SHP77 treated with DMSO at 0.1 percent for 48 hours (cell line): Measurements from ENCODE around the gene ASB13.
A peak's percentile ranks its signal among the peaks of the same experiment; 100 is the strongest.

ENCODE experiments used
- DNase-seq: peaks from one replicate; lab custom pipeline; 2025; lab: John Stamatoyannopoulos, UW

ASB13 gene

GRCh38 chr10:5666008-5666840 is at the start of gene ASB13:
Gene ASB13 (minus strand): TSS chr10:5666595. CDS start chr10:5666551, 44 bp downstream.
- DNase-seq: no peak

GRCh38 chr10:5711642-5712041 is 45.2 kb upstream of the ASB13 start:
- DNase-seq: no peak

GRCh38 chr10:5710859-5711258 is 44.5 kb upstream of the ASB13 start:
- no peak for DNase-seq

DNA sequence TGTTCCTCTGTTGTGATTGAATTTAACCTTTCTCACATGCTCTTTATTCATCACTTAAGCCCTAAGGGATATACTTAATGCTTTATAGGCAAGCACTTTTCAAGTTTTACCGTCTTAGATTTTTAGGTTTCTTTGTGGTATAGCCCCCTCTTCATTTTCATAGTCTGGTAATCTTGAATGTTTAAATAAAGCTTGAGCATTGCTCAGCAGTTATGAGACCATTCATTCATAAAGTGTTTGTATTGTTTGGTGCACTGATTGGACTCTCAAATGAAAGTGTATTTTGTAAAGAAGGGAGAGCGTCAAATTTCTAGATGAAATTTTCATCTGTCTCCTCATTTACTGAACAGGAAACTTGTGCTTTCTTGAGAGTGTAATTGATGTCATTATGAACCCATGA is 43.5 kb upstream of the ASB13 start:
- no peak for DNase-seq

DNA sequence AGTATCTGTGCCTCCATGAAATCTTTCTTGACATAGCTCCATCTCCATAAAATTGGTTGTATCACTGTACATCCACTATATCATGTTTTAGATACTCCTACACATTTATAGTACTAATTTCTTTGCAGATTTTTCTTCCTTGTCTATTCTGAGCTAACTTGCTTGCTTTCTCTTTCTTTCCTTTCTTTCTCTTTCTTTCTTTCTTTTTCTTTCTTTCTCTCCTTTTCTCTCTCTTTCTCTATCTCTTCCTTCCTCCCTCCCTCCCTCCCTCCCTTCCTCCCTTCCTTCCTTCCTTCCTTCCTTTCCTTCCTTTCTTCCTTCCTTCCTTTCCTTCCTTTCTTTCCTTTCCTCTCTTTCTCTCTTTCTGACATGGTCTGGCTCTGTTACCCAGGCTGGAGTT is 42.0 kb upstream of the ASB13 start:
- no peak for DNase-seq

GRCh38 chr10:5698062-5698461 is 31.7 kb upstream of the ASB13 start:
- no peak for DNase-seq

DNA sequence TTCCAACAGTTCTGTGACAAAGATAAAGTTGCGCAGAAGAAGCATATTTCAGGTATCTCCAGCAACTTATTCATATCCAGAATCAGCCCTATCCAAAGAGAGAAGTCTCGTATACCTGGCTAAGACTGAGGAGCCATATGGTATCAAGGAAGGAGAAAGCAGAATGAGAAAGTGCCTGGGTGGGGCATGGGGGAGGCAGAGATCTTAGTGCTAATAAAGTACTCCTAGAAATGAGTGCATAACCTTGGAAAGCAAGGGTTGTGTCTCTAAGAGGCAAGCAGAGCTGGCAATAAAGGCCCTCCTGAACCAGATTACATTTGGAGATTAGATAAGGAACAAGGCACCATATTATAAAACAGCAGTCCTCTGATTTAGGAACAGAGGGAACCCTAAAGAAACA is 30.9 kb upstream of the ASB13 start:
- DNase-seq: no peak

- DNase-seq: no peak
Measured at GRCh38 chr10:5694573-5694972, 28.2 kb upstream of the ASB13 start.

GRCh38 chr10:5692461-5693358 is 26.3 kb upstream of the ASB13 start:
- DNase-seq: no peak

- no peak for DNase-seq
Measured at GRCh38 chr10:5691786-5692185, 25.4 kb upstream of the ASB13 start.

DNA sequence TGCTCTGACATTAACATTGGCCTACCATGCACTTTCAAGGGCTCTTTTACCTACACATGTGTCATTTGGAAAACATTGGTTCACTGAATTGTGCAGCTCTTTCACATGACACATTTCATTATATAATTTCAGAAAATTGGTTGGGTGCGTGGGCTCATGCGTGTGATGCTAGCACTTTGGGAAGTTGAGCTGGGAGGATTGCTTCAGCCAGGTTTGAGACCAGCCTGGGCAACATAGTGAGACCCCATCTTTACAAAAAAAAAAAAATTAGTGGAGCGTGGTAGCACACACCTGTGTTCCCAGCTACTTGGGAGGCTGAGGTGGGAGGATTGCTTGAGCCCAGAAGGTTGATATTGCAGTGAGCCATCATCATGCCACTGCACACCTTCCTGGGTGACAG is 22.2 kb upstream of the ASB13 start:
- DNase-seq: no peak

DNA sequence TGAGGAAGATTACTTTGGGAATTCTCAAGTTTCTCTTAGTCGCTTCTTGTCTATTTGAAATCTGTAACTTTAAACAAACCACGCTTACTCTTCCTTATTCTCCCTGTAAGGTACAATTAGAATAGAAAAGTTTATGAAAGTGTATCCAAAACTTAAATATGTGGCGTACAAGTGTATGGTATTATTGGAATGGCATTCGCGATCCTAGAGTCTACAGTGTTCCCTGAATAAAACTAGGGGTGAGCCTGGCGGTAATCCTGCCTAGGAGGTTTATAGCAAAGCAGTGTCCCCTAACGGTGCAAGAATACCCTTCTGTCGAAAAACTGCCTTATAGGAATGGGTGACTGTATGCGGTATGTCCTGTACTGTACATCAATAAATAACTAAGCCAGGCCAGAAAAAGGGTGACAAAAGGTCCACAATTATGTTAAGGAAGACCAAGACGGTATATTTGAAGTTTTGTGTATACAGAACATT is 19.4 kb upstream of the ASB13 start:
- DNase-seq: no peak

GRCh38 chr10:5684971-5685763 is 18.8 kb upstream of the ASB13 start:
- no peak for DNase-seq

DNA sequence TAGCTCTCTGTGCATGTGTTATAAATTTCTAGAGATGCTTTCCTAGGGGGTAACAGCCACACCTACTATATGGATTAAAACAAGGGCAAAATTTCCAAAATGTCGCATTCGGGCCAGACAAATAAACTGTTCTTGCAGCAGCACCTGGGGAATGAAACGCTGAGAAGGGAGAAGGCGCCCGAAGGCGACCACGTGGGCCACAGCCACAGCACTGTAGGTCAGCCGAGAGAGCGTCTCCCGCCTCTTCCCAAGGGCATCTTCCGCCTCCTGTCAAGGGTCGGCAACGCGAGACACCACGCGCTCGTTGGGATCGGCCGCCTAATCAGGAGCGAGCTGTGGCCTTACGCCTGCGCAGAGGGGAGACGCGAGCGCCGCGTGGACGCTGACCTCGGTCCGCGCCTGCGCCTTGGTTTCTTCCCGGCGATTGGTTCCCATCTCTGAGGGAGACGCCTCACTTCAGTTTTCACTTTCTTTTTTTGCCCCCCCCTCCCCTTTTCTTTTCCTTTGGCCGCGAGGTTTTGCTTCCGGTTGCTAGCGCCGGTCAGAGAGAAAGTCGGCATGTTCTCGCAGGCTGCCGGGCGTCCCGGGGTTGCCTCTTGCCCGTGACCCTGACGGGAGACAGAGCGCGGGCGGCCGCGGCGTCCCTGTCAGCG is 18.0 kb upstream of the ASB13 start, which contains the start of gene TASOR2:
TASOR2 (plus strand) TSS at position 521 of the 653 bp plus-strand sequence. CDS start 35,805 bp downstream, outside the sequence.
- DNase-seq: peak; percentile 92

DNA sequence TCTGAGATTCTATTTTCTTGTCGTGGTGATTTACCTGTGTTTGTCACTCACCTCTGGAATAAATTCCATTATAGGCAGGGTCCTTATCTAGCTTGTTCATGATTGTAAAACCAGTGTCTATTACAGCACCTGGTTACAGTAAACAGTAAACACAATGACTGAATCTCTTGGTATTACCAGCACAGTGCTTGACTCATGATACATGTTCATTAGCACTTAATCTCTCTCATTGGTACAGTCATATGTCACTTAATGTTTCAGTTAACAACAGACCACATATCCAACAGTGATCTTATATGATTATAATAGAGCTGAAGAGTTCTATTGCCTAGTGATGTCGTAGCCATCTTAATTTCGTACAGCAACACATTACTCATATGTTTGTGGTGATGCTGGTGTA is 16.7 kb upstream of the ASB13 start:
- no peak for DNase-seq

DNA sequence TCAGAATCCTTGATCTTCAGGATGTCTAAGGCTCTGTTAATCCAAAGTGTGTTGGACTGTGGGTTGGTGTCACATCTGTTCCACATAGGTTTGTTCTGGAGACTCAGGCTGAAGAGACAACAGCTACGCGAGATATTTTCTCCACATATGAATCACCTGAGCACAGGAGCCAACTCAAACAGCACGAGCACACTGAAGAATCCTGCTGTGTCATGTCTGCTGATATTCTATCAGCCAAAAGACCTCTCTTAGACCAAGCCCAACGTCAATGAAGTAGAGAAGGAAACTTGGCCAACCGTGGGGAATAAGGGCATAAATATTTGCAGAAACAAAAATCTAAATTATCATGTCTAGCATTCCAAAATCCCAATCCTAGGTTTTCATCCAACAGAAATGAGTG is 15.5 kb upstream of the ASB13 start:
- no peak for DNase-seq

DNA sequence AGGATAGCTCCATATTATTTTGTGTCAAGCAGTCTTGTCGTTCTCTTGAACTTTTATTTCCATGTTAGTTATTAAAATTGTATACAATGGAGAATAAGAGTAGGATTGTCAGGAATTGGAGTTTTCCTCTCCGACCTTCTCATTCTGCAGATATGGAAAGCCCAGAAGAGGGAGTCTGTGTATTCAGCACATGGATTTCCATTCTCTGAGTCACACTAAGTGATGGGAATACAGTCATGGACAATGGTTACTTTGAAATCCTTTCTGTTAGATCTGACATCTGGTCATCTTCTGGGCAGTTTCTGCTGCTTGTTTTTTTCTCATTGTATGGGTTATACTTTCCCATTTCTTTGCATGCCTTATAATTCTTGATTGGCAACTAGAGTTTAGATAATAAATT is 13.2 kb upstream of the ASB13 start:
- no peak for DNase-seq

DNA sequence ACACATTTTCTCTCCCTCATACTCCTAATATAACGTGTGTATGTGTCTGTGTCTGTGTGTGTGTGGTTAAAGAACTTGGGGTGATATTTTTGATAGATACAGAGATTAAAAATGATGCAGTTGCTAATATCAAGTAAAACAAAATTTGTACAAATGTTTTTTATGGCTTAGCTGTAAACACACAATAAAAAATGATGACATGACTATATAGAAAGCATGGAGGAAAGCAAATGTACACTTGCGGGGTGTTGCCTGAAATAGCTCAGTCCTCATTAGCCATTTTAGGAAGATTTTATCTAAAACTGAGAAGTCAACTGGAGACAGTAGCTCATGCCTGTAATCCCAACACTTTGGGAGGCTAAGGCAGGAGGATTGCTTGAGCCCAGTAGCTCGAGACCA is 12.6 kb upstream of the ASB13 start:
- DNase-seq: no peak

- no peak for DNase-seq
Measured at GRCh38 chr10:5678397-5679036, 12.1 kb upstream of the ASB13 start.

GRCh38 chr10:5670662-5671375 is 4.4 kb upstream of the ASB13 start:
- DNase-seq: no peak
